BE2C (cell line): Measurements from ENCODE around the gene GALNT9.

Source experiments
- DNase-seq: peaks from one replicate; pipeline ENCODE4 v3.0.0-alpha.2; 2020
- H3K27me3 ChIP-seq: fragments of 250-450 bp; sonication (Bioruptor Pico); 2 replicates; pipeline ENCODE4 v1.5.1; 2020; ENCODE audit warnings: mild to moderate bottlenecking
- H3K36me3 ChIP-seq: fragments of 250-450 bp; sonication (Bioruptor Pico); 2 replicates; pipeline ENCODE4 v1.5.1; 2020; ENCODE audit warnings: mild to moderate bottlenecking
- H3K4me1 ChIP-seq: fragments of 250-450 bp; sonication (Bioruptor Pico); 2 replicates; pipeline ENCODE4 v1.5.1; 2020
- H3K4me3 ChIP-seq: 2 replicates; pipeline ENCODE4 v1.5.1; 2011; ENCODE audit warnings: low read depth, low read length
- H3K9me3 ChIP-seq: fragments of 250-450 bp; sonication (Bioruptor Pico); 2 replicates; pipeline ENCODE4 v1.5.1; 2020
- CTCF ChIP-seq: IDR thresholded peaks from 2 replicates; pipeline ENCODE4 v1.5.1; 2012; ENCODE audit warnings: mild to moderate bottlenecking, low read depth, low read length

Gene GALNT9

DNA sequence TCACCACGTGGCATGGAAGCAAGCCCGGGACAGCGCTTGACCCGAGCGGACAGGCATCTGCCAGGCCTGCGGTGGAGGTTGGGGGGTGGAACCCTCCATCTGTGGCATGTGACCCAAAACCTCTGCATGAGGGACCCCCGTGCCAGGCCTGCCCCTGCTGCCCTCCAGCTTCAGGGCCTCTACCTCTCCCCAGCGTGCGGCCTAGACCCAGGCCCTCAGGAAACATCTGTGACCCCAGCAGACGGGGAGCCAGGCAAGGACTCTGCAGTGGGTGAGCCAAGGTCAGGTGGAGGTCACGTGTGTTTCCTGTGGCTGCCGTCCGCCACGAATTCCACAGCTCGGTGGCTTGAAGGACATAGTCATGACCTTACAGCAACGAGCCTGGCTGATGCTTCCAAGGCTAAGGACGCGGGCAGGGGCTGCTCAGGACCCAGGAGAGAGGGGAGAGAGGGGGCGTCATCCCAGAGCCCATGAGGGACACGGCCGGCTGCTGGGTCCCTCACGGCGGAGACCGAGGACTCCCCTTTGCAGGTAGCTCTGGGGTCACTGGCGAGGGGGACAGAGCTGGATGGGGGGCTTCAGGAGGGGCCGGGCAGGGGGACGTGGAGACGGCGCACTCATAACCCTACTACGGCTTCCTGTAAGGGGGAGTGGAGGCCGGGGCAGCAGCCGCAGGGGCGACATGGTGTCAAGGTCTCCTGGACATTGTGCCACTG, 91.5 kb downstream of the GALNT9 start:
- Histone ChIP-seq H3K4me1 (no peaks in the 10 kb centered on the region), H3K36me3 (no peaks in the 10 kb centered on the region), H3K9me3 (no peaks in the 10 kb centered on the region), H3K4me3 (no peak overlapping the region), H3K27me3 (peaks cover 20% of the 10 kb centered on the region)
- DNase-seq, result no peak
- TF ChIP-seq CTCF, result no peak

DNA sequence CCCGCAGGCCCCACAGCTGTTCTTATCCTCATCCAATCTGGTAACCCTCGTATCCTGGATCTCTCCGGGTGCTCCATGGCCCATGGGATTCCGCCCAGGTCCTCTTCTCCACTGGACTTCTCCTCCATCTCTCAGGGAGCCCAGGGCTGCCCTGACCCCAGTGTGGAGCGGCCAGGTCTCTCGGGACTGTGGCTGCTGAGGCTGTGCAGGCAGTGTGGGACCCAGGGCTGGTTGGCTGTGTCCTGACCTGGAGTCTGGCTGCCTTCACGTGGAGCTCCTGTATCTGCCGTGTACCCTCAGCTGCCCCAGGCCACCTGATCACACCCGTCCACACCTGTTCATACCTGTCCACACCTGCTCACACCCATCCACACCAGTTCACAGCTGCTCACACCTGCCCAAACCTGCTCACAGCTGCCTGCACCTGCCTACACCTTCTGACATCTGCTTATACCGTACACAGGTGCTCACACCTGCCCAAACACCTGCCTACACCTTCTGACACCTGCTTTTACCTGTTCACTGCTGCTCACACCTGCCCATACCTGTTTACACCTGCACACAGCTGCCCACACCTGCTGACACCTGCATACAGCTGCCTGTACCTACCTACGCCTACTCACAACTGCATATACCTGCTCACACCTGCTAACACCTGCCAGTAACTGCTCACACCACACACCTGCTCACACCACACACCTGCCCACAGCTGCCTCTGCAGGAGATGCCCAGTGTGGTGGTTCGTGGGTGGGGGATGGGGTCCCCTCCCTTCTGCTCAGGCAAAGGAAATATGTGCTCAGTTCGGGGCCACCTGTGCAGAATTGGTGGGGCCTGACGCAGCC, 92.2 kb downstream of the GALNT9 start:
- Histone ChIP-seq H3K4me1 (no peaks in the 10 kb centered on the region), H3K4me3 (no peak overlapping the region), H3K9me3 (no peaks in the 10 kb centered on the region), H3K36me3 (no peaks in the 10 kb centered on the region), H3K27me3 (peaks cover 20% of the 10 kb centered on the region)
- no peak for TF ChIP-seq CTCF
- no peak for DNase-seq

DNA sequence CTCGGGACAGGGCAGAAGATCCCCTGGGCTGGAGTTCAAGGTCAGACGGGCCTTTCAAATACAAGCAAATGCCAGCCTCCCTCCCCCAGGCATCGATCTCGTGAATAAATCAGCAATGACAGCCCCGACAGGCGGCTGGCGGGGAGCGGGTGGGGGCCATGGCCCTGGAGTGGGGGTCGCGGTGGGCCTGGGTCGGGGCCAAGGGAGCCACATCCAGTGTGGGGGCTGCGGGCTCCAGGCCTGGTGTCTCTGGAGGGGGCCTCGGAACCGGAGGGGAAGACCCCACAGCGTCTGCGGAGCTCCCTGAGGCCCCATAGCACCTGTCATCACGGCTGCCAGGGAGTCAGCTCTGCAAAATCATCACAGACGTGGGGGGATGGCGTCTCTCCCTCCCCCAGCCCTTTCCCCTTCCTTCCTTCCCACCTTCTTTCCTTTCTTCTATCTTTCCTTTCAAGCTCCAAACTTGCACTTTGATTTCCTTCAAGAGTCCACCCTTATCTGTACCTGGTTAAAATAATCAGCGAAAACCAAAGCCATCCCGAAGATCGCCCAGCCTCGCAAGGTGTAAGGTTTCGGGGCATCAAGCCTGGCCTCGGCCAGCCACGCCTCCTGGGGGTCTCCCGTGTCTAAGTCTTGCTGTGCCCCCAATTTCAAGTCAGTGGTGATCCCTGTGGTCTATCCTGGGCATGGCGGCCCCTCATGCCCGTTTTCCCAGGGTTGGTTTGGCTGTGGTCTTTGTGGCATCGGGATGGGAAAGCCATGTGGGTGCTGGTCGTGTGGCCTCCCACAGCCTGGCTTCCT, 93.1 kb downstream of the GALNT9 start:
- TF ChIP-seq CTCF, result no peak
- H3K27me3 ChIP-seq, result peaks cover 20% of the 10 kb centered on the region
- no peak for DNase-seq
- H3K4me1 ChIP-seq, result no peaks in the 10 kb centered on the region
- no peaks in the 10 kb centered on the region for H3K9me3 ChIP-seq
- no peaks in the 10 kb centered on the region for H3K36me3 ChIP-seq
- H3K4me3 ChIP-seq, result no peak overlapping the region

GRCh38 chr12:132235116-132235820, 94.1 kb downstream of the GALNT9 start:
- no peaks in the 10 kb centered on the region for H3K4me1 ChIP-seq
- H3K9me3 ChIP-seq, result no peaks in the 10 kb centered on the region
- H3K4me3 ChIP-seq, result no peak overlapping the region
- H3K36me3 ChIP-seq, result no peaks in the 10 kb centered on the region
- TF ChIP-seq CTCF, result no peak
- H3K27me3 ChIP-seq, result peaks cover 23% of the 10 kb centered on the region
- DNase-seq, result no peak

GRCh38 chr12:132230381-132230780, 99.0 kb downstream of the GALNT9 start:
- H3K27me3 ChIP-seq, result peaks cover 44% of the 10 kb centered on the region
- H3K9me3 ChIP-seq, result peaks cover 3% of the 10 kb centered on the region
- TF ChIP-seq CTCF, result no peak
- no peaks in the 10 kb centered on the region for H3K4me1 ChIP-seq
- no peak for DNase-seq
- H3K36me3 ChIP-seq, result no peaks in the 10 kb centered on the region
- no peak overlapping the region for H3K4me3 ChIP-seq
